NCI-H345 treated with DMSO at 0.1 percent for 48 hours (cell line): ENCODE data around the gene ANKFN1.

Experiments used
- DNase-seq: peaks from one replicate; lab custom pipeline; 2025; ENCODE audit not compliant: unreplicated experiment; lab: John Stamatoyannopoulos, UW

ANKFN1 gene

DNA sequence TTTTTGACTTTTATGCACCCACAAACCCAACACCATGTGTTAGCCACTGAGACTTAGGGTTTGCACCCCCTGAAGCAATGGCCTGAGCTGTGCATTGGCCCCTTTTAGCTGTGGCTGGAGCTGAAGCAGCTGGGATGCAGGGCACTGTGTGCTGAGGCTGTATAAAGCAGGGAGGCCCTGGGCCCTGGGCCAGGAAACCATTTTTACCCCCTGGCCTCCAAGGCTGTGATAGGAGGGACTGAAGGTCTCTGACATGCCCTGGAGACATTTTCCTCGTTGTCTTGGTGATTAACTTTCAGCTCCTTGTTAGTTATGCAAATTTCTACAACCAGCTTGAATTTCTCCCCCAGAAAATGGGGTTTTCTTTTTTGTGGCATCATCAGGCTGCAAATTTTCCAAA is 6.7 kb upstream of the ANKFN1 start:
- DNase-seq = no peak

DNA sequence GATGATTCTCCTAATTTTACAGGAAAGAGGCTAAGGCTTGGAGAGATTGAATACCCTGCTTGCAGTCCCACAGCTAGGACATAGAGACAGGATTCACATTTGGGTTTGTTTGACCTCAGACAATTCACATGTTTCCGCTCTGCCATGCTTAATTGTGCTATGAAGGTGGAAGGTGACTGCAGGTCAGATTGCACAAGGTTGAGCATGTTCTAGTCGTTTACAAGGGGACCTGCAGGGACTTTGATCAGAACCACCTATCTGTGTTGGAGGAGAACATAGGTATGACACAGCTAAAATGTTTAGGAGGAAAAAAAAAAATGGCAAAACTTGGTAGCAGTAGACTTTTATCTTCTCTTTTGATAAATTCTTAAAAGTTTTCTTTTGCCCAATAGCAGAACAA is 4.9 kb upstream of the ANKFN1 start:
- DNase-seq = no peak

DNA sequence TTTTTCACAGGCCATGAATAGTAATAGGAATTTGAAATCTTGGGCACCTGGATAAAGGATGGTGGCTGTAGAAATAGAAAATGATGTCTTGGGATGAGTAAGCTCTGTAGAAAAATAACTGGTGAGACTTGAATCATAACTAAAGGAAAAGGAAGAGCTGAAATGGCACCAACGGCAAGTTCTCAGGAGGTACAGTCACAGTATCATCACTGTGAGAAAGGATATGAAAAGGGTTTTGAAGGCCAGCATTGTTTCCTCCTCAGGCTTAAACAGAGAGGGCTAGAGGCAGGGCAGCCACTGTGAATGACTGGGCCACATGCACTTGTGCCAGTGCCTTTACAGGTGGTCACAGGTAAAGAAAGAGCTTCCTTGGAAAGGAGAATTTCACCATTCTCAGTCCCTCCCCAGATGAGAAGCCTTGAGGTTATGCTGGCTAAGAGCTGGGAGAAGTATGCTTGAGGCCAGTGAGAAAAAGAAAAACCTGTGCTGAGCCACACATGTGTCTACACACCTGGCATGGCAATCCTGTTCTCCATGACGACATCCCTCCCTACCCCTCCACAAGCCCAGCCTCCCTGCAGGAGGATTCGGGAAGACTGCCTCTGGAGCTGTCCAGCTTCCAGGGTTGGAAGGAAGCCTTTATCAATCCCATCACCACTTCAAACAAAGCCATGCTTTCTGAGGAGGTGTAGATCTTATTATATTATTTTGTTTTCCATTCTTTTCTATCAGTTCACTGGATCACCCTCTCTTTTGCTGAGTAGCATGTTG is 3.8 kb upstream of the ANKFN1 start:
- DNase-seq = no peak

DNA sequence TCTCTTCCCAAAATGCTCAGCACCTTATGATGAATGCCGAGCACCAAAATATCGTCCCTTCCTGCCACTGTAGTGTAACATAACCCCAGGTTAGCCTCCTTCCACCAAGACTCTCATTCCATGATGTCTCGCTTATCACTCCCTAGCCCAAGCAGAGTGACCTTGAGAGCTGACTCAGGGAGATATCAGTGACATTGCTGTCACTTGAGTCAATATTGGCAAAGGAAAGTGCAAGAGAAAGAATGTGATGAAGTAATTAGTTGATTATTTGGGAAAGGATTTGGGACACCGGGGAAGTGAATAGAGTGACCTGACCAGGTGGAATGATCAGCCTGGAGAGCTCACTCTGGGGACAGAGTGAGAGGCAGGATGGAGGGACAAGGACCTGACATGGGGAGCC is 2.6 kb upstream of the ANKFN1 start:
- no peak for DNase-seq

DNA sequence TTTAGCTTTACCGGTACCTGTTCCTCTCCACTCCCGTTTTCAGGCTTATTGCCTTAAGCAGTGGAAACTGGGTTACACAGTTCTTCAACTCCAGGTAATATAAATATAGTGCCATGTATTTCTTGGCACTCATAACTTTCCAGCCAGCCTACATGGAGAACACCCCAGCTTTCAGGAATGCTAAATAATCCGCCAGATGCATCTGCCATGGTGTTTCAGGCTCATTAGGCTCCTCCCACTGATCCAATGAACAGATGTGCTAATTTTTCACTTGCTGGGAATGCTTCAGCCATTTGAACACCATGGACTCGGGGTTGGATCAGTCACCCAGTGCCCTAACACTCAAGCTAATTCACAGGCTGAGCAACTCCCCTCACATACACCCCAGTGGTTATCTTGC is 4.6 kb downstream of the ANKFN1 start:
- no peak for DNase-seq

DNA sequence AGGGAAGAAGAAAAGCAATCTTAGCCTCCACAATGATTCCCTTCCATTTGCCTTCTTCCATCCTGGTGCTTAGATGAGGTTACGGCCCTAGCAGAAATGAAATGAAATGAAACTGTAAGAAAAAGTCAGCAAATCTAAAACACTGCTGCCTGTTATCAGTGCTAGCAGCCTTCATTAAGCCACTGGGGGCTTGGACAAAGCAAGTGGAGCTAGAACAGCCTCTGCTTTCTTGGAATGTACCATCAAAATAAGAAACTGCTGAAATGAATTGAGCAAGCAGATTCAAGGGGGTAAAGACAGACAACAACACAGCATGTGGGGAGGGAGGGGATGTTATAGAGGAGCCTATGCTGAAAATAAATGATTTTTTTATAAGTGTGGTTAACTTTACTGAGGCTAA is 5.1 kb downstream of the ANKFN1 start:
- DNase-seq = no peak

DNA sequence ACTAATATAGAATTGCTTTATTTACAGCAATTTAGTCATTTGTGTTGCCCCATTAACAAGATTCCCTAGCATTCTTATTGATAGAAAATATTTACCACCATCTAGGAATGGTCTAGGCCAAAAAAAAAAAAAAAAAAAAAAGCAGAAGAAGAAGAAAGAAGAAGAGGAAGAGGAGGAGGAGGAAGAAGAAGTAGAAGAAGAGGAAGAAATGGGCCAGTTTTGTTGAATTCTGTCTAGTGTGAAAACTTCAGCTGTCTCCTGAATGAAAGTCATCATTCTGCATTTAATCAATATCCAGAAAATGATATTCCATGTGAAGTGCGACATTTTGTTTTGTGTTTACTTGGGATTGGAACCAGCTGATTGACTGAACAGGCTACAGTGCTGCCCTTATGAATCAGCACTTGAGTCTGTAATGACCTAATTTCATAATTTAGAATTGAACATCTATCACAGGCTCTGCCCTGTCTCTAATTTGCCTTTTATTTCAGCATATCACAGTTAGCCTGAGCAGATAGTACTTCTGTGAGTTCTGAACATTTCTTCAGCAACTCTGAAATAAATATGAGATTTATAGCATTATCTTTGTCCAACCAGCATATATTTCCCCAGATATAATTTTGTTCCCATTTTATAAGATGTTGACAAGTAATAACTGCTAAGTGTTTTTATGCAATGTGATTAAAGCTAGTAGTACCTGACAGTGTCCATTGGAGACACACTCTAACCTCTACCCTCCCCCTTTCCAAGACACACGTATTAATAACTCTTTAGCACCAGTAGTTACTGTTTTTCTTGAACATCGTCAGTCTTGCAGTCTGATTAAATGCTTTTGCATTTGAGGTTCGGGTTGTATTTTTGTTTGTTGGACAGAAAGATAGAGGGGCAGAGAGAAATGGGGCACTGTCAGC is 5.9 kb downstream of the ANKFN1 start:
- no peak for DNase-seq

DNA sequence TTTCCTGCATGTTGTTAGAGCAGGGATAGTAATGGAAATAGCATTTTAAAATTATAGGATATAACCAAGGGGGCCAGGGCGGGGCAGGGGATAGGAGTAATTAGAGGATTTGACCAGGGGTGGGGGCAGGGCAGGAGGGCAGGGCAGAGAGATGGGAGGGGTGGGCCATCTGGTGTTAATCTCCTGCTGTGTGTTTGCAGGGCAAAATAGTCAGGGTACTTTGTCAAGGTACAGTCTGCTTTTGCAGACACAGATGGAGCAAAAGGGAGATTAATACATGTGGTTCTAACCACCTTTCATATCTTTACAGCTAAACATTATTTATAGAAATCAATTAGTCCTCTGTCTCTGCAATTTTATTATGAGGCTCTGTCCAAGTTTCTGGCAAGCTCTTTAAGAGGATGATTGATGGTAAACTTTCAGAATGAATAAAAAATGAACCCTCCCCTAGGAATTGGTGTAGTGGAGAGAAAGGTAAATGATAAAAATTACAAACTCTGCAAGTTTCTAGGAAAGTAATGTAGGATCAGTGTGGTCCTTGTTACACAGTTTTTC is 6.6 kb downstream of the ANKFN1 start:
- DNase-seq = no peak

DNA sequence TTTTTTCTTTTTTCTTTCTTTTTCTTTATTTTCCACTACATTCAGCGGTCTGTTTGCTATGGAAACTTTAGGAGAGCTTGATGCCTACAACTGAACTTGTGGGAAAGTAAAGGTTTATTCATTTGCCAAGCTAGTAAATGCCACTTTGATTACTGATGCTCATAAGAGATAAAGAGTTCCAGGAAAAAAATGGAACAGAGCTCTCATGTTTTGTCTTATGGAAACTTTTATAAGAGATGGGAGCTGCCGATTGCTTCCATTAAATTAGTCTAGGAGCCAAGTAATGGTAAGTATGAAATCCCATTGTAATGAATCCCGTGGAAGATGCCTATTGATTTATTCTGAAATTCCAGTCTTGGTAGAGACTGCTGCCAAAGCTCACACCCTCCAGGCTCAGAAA is 7.1 kb downstream of the ANKFN1 start:
- DNase-seq = no peak

DNA sequence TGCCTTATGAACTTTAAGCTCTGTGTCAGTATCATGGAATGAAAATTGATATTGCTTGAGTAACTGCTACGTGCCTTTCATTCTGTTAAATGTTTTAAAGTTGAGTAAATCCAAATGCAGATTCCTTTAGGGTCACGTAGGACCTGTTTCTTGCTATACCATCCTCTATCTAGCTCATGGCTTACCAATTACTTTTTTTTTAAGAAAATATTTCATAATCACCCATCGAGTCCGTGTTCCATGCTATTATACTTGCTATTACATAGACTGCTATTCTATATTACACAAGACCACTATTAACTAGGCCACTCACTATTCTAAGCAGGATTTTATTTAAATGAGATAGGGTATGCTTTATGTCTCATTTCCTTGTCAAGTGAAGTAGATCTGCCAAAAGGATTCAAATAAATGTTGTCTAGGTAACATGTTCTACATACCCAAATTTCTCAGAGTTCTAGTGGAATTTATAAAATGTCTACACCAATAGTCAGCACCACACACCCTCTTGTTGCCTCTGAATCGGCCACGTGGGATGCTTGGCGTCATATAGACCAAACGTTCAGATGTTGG is 11.9 kb downstream of the ANKFN1 start:
- DNase-seq = no peak

DNA sequence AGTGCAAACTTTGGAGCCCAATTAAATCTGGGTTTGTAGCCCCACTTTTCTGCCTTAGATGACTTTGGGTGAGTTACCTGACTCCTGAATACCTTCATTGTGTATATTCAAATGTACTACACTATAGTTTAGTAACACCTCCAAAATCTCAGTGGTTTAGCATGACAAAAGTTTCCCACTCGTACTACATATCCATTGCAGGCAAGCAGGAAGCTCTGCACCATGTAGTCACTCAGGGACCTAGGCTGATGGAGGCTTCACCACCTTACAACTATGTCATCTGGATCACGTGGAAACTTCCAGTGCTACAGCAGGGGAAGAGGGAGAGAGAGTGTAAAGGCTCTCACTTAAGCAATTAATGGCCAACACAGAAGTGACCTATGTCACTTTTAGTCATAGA is 14.2 kb downstream of the ANKFN1 start:
- no peak for DNase-seq

DNA sequence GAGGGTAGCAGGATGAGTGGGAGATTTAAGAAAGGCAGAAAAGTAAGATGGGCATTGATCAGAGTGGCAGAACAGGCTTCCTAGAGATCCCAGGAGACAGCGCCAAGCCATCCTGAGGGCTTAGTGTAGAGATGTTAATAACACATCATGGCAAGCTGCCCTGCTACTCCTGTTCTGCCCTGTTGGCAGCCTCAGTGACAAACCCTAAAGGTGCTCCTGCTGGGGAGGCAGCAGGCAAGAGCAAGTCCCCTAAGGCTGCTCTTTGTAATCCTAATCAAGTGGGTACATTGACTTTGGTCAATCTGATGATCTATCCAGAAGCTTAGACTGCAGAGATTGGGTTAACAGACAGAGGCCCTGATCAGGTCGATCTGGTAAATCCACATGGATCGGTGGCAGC is 16.3 kb downstream of the ANKFN1 start:
- no peak for DNase-seq

DNA sequence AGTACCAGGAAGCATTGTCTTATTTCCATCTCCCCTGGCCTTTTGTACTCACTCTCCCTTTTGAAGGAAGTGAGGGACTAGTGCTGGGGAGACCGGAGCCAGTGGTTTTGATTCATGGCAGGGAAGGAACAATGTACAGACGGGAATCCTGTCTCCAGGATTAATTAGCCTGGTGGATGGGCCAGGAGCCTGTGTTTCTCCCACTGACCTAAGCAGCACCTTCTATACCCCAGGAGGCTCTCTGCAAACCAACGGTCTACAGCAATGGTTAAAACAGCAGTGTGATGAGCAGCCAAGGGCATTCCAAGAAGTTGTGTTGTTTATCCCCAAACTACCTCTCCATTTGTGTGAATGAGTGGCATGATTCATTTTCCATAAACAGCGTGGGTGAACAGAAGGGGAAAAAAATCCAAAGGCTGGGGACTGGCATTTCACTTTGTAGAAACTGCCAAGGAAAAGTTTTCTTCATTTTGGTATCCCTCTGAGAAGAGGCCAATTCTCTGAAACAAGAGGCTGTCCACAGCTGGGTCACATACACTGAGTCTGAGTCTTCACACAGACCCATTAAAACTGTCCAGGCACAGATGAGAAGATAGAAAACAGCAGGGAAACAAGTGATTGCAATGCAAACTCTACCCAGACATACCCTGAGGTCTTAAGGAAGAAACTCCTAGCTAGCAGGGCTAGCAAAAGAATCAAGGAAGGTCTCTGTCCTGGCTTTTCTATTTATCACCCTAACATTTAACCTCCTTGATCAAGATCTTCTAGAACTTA is 18.1 kb downstream of the ANKFN1 start:
- DNase-seq = no peak

DNA sequence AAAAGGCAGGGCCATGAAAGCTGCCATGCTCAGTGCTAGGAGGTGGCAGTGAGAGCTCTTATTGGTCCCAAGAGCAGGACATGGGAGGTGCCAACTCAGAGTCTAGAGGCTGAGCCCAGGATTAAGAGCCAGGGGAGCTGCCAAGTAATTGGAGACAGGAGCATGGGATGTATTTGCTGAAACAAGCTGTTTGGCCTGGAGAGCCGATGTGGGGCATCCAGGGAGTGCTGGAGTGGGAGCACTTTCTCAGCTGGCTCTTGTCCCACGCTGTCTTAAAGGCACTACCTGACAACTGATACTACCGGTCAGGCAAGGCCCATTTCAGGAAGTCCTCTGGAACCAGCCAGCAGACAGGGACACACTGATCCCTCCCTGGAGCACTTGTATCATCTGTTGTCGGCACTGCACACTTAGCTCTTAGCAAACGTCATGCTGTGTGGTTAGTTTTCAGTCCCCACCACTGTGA is 19.3 kb downstream of the ANKFN1 start:
- no peak for DNase-seq

DNA sequence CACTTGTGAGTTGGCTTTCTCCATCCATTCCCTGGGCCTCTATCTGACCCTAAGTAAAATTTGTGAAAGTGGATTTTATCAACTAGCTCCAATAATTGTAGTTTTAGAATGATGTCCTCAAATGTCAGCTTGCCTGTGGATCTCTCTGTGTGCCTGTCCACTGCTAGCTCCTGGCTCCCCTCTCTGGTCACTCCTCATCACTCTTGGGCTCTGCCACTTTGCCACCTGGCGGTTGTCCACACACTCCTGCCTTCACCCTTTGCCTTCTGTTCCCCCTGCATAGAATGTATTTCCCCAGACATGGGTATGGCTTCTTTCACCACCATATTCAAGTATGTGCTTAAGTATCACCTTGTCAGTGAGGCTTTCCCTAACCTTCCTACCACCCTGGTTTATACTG is 19.8 kb downstream of the ANKFN1 start:
- DNase-seq = no peak

DNA sequence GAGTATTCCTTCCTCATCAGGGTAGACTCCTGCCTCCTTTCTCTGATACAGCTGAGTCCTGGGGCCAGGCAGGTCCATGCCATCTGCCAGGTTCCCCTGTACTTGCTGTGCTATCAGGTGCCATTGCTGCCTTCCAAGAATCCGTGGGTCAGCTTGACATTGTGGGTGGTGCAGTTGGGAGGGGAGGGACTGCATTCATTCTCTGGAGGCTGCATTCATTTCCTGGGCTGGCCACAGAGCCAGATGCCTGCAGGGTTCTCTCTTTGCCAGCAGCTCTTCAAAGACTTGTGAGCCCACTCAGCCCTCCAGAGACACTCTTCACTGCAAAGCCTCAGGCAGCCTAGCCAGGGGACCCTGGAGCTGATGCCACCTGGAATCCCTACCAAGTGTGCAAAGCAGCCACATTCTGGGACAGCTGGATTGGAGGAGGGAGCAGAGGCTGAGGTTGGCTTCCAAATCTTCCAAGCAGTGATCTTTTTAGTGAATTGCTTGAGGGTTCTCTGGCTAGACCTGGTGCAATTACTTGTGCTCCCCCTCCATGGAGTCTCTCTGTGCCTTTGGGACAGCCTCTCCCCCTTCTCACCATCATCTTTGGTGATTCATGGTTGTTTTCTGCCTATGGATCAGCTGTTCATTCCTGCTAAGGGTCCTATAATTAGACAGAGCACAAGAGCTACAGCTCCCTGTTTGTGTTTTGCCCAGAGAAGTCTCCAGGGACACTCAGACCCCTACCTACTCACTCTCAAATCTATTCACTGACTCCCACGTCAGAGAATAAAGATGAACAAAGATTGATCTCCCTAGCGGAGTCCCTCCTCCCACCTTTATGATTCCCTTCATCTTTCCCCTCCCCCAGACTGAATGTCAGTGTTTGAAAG is 20.9 kb downstream of the ANKFN1 start:
- DNase-seq = no peak

DNA sequence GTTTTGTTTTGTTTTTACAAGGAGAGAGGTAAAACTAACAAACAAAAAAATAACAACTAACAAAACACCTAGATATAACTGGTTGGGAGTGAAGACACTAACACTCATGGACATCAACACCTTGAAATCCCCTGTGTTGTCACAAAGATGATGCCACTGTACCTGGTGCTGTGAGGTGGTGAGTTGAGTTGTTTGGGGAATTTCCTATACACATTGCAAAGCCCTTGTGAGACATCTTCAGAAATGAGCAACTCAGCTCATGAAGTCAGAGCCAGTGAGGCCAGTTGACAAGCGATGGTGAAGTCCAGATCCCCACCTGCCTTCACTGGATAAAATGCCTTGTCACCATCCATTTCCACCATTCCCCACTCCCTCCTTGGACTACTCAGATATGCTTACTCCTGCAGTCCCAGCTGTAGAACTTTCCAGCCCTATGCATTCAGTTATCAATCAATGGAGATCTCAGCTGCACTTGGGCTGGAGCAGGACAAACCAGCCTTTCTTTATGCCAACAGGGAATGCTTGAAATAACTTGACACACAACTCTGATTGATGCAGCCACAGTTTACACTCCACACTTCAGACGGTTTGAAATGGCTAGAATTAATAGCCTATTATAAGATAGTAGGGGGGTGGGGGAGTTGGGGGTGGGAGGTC is 22.2 kb downstream of the ANKFN1 start:
- no peak for DNase-seq

DNA sequence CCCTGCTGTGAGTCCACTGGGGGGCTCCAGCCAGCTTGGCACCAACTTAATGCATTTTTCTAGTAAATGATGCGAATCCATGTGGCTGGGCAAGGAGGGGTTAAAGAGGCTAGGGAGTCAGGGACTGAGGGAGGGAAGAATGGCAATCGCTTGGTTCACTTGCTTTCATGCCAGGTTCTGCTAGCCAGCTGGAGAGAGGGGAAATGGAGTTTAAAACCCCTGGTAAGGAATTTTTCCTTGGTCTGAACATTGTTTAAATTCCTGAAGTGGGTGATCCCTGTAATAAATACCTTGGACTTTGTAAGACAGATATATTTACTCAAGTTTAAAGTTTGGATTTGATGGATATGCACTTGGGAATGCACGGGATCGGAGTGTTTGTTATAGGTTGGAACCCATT is 22.8 kb downstream of the ANKFN1 start:
- no peak for DNase-seq

DNA sequence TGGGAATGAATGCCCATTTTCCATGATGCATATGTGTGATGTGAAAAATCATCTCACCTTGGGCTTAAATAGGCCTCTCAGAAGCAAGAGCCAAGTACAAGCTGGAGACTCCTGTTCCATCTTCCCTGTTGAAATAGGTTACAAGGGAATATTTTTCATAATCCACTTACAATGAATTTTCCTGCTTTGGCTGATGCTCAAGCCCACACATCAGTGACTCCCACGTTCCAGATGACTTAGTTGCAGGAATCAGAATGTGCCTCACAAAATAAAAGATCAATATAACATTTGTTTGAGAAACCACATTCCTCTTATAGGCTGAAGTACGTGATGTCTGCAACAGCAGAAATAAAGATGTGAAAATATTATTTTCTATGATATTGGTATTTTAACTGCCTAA is 24.1 kb downstream of the ANKFN1 start:
- DNase-seq = no peak
